NCI-H446 treated with DMSO at 0.1 percent for 48 hours (cell line): Measurements from ENCODE around the gene DARS1.
A peak's percentile ranks its signal among the peaks of the same experiment; 100 is the strongest.
"Not testable (repeated sequence)": the region's sequence is repeated elsewhere in the genome, so short reads cannot be mapped to it uniquely, and the experiment has no call there.

Experiments
- DNase-seq: peaks from one replicate; lab custom pipeline; 2025; lab: John Stamatoyannopoulos, UW

DARS1 gene

GRCh38 chr2:135945526-135945925 lies 39.9 kb downstream of the DARS1 start:
- no peak for DNase-seq

GRCh38 chr2:135944625-135945024 lies 40.8 kb downstream of the DARS1 start:
- DNase-seq = no peak

GRCh38 chr2:135942936-135943688 lies 42.3 kb downstream of the DARS1 start:
- DNase-seq = no peak

- no peak for DNase-seq
Measured at GRCh38 chr2:135936524-135936923, 48.9 kb downstream of the DARS1 start.

GRCh38 chr2:135935914-135936313 lies 49.5 kb downstream of the DARS1 start:
- no peak for DNase-seq

GRCh38 chr2:135931776-135932443 lies 53.5 kb downstream of the DARS1 start:
- no peak for DNase-seq

- no peak for DNase-seq
Measured at GRCh38 chr2:135926605-135927004, 58.8 kb downstream of the DARS1 start.

- no peak for DNase-seq
Measured at GRCh38 chr2:135925571-135925970, 59.9 kb downstream of the DARS1 start.

GRCh38 chr2:135916207-135916606 lies 69.2 kb downstream of the DARS1 start:
- peak; percentile 52 for DNase-seq

GRCh38 chr2:135914485-135914884 lies 70.9 kb downstream of the DARS1 start:
- DNase-seq = no peak

GRCh38 chr2:135913727-135914365 lies 71.6 kb downstream of the DARS1 start:
- DNase-seq = peak; percentile 18

- DNase-seq = no peak
Measured at GRCh38 chr2:135909976-135910375, 75.5 kb downstream of the DARS1 start.

- no peak for DNase-seq
Measured at GRCh38 chr2:135905679-135906078, 79.7 kb downstream of the DARS1 start.

GRCh38 chr2:135904341-135904989 lies 81.0 kb downstream of the DARS1 start:
- no peak for DNase-seq

GRCh38 chr2:135903650-135904049 lies 81.8 kb downstream of the DARS1 start:
- no peak for DNase-seq

- DNase-seq = no peak
Measured at GRCh38 chr2:135899567-135899966, 85.9 kb downstream of the DARS1 start.

- no peak for DNase-seq
Measured at GRCh38 chr2:135898234-135898786, 87.1 kb downstream of the DARS1 start.

- DNase-seq = no peak
Measured at GRCh38 chr2:135894930-135895329, 90.5 kb downstream of the DARS1 start.

GRCh38 chr2:135893374-135893794 lies 92.0 kb downstream of the DARS1 start:
- DNase-seq = no peak

GRCh38 chr2:135890835-135891234 lies 94.6 kb downstream of the DARS1 start:
- no peak for DNase-seq

GRCh38 chr2:135890149-135890548 lies 95.3 kb downstream of the DARS1 start:
- DNase-seq = no peak

- DNase-seq = not testable (repeated sequence)
Measured at GRCh38 chr2:135888587-135888986, 96.8 kb downstream of the DARS1 start.
